DOHH2 (cell line): ENCODE results near the gene RGS7.
A peak's percentile ranks its signal among the peaks of the same experiment; 100 is the strongest.
"Not testable (repeated sequence)": the region's sequence is repeated elsewhere in the genome, so short reads cannot be mapped to it uniquely, and the experiment has no call there.

Source experiments
- H3F3A ChIP-seq: fragments of 200-600 bp; sonication (generic), shearing (Covaris generic); 2 replicates; pipeline ENCODE4 v1.6.0; 2016; ENCODE audit warnings: antibody characterized with exemption, mild to moderate bottlenecking; ENCODE audit not compliant: control insufficient read depth, insufficient read depth
- H3K27ac ChIP-seq: fragments of 200-600 bp; sonication (generic); 2 replicates; pipeline ENCODE4 v1.5.1; 2014; ENCODE audit warnings: low read depth, mild to moderate bottlenecking, low read length, moderate library complexity
- H3K27me3 ChIP-seq: fragments of 200-600 bp; sonication (generic); 2 replicates; pipeline ENCODE4 v1.6.1; 2014; ENCODE audit warnings: mild to moderate bottlenecking, low read length, mixed read lengths; ENCODE audit not compliant: control insufficient read depth
- H3K36me3 ChIP-seq: fragments of 200-600 bp; sonication (generic); 2 replicates; pipeline ENCODE4 v1.6.1; 2014; ENCODE audit warnings: mild to moderate bottlenecking, low read length, moderate library complexity, mixed read lengths; ENCODE audit not compliant: control insufficient read depth
- H3K4me1 ChIP-seq: fragments of 200-600 bp; sonication (generic); 2 replicates; pipeline ENCODE4 v1.6.1; 2014; ENCODE audit warnings: mild to moderate bottlenecking, low read length, mixed read lengths; ENCODE audit not compliant: control insufficient read depth
- H3K4me2 ChIP-seq: fragments of 200-600 bp; sonication (generic); 2 replicates; pipeline ENCODE4 v1.6.0; 2014; ENCODE audit warnings: mild to moderate bottlenecking, low read length, moderate library complexity
- H3K4me3 ChIP-seq: fragments of 200-600 bp; sonication (generic); 2 replicates; pipeline ENCODE4 v1.5.1; 2014; ENCODE audit warnings: mild to moderate bottlenecking, low read length, mixed read lengths
- H3K79me2 ChIP-seq: fragments of 200-600 bp; sonication (generic); 2 replicates; pipeline ENCODE4 v1.6.1; 2014; ENCODE audit warnings: mild to moderate bottlenecking, low read length, mixed read lengths; ENCODE audit not compliant: control insufficient read depth
- H3K9me2 ChIP-seq: fragments of 200-600 bp; sonication (generic); replicated peaks from 2 replicates; pipeline ENCODE4 v1.6.1; 2014; ENCODE audit warnings: mild to moderate bottlenecking, low read length, mixed read lengths; ENCODE audit not compliant: control insufficient read depth
- H3K9me3 ChIP-seq: fragments of 200-600 bp; sonication (generic); 2 replicates; pipeline ENCODE4 v1.6.1; 2014; ENCODE audit warnings: antibody characterized with exemption, low read length, mixed read lengths; ENCODE audit not compliant: control insufficient read depth, insufficient read depth
- H4K20me1 ChIP-seq: fragments of 200-600 bp; sonication (generic); 2 replicates; pipeline ENCODE4 v1.6.0; 2014; ENCODE audit warnings: low read depth, mild to moderate bottlenecking, antibody characterized with exemption, low read length, moderate library complexity; ENCODE audit not compliant: control insufficient read depth, insufficient read depth
- CTCF ChIP-seq: fragments of 200-600 bp; sonication (generic); IDR thresholded peaks from one replicate; pipeline ENCODE4 v1.5.1; 2014; ENCODE audit warnings: antibody characterized with exemption, mild to moderate bottlenecking, low read depth, low read length; ENCODE audit not compliant: poor library complexity, severe bottlenecking
- EZH2phosphoT487 ChIP-seq: fragments of 200-600 bp; sonication (generic); IDR thresholded peaks from 2 replicates; pipeline ENCODE4 v1.6.1; 2017; ENCODE audit warnings: borderline replicate concordance, mild to moderate bottlenecking, antibody characterized with exemption, low read length, moderate library complexity, mixed read lengths

The RGS7 gene

GRCh38 chr1:240888787-240889048 lies 468.3 kb downstream of the RGS7 start:
- no peaks in the 10 kb centered on the region for H3K79me2 ChIP-seq
- no peak for TF ChIP-seq CTCF
- no peak for TF ChIP-seq EZH2phosphoT487

GRCh38 chr1:240888039-240888786 lies 468.8 kb downstream of the RGS7 start:
- peak; percentile 96 for TF ChIP-seq CTCF
- no peak for TF ChIP-seq EZH2phosphoT487
- H4K20me1 ChIP-seq, result no peaks in the 10 kb centered on the region
- H3K9me2 ChIP-seq, result no peaks in the 10 kb centered on the region
- no peaks in the 10 kb centered on the region for H3K36me3 ChIP-seq
- no peak overlapping the region for H3K27ac ChIP-seq
- H3K79me2 ChIP-seq, result no peaks in the 10 kb centered on the region
- no peak overlapping the region for H3K4me2 ChIP-seq
- H3K9me3 ChIP-seq, result no peaks in the 10 kb centered on the region
- H3F3A ChIP-seq, result no peaks in the 10 kb centered on the region
- no peak overlapping the region for H3K4me3 ChIP-seq
- H3K4me1 ChIP-seq, result no peaks in the 10 kb centered on the region
- no peaks in the 10 kb centered on the region for H3K27me3 ChIP-seq

More at GRCh38 chr1:240888787-240889048, 468.3 kb downstream of the RGS7 start:
- H3K27ac ChIP-seq, result no peak overlapping the region
- no peaks in the 10 kb centered on the region for H3K4me1 ChIP-seq
- no peak overlapping the region for H3K4me3 ChIP-seq
- H3K27me3 ChIP-seq, result no peaks in the 10 kb centered on the region
- no peaks in the 10 kb centered on the region for H3F3A ChIP-seq
- no peak overlapping the region for H3K4me2 ChIP-seq
- no peaks in the 10 kb centered on the region for H4K20me1 ChIP-seq
- H3K36me3 ChIP-seq, result no peaks in the 10 kb centered on the region
- H3K9me2 ChIP-seq, result no peaks in the 10 kb centered on the region
- no peaks in the 10 kb centered on the region for H3K9me3 ChIP-seq

GRCh38 chr1:240883490-240883889 lies 473.5 kb downstream of the RGS7 start:
- no peak overlapping the region for H3K27ac ChIP-seq
- H3K36me3 ChIP-seq, result no peaks in the 10 kb centered on the region
- H3F3A ChIP-seq, result no peaks in the 10 kb centered on the region
- no peaks in the 10 kb centered on the region for H3K27me3 ChIP-seq
- no peaks in the 10 kb centered on the region for H3K79me2 ChIP-seq
- no peak overlapping the region for H3K4me3 ChIP-seq
- H3K4me2 ChIP-seq, result no peak overlapping the region
- H3K9me2 ChIP-seq, result no peaks in the 10 kb centered on the region
- TF ChIP-seq EZH2phosphoT487 (no peak), CTCF (no peak)
- H4K20me1 ChIP-seq, result no peaks in the 10 kb centered on the region
- no peaks in the 10 kb centered on the region for H3K4me1 ChIP-seq
- no peaks in the 10 kb centered on the region for H3K9me3 ChIP-seq

- not testable (repeated sequence) for H3K9me3 ChIP-seq, H3K79me2 ChIP-seq, H3K9me2 ChIP-seq, H3K27me3 ChIP-seq, H3K27ac ChIP-seq, H3K4me1 ChIP-seq, H3K4me3 ChIP-seq, H4K20me1 ChIP-seq, H3K36me3 ChIP-seq, H3F3A ChIP-seq, H3K4me2 ChIP-seq
These were observed 474.2 kb downstream of the RGS7 start for GRCh38 chr1:240882656-240883308.
